CD4-positive, alpha-beta T cell treated with Interleukin-15 for 4 hours (primary cell): ENCODE data around the gene NHS.
"Not testable (repeated sequence)": the region's sequence is repeated elsewhere in the genome, so short reads cannot be mapped to it uniquely, and the experiment has no call there.

Source experiments
- DNase-seq: peaks from one replicate; pipeline ENCODE4 v3.0.0-alpha.2; 2020; ENCODE audit warnings: low spot score

Gene NHS

DNA sequence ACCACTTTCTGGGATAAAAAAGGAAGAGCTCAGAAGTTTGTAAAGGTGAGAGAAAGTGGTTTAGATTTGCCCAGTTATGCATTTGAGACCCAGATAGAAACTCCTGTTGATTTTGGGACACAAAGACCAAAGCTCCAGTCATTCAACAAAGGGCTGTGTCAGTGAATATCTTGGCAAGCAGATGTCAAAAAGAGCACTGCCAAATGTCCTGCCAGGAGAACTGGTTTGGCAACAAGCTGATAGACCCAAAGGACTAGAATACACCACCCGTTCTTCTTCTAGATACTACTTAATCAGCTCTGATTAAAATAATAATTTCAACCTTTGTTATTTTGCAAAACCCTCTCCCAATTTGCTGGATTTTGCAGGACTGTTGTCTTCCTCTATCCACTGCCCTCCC lies 121.4 kb downstream of the NHS start:
- no peak for DNase-seq

GRCh38 chrX:17497193-17497592 lies 122.2 kb downstream of the NHS start:
- no peak for DNase-seq

- no peak for DNase-seq
Observed at GRCh38 chrX:17499512-17499911, 124.5 kb downstream of the NHS start.

DNA sequence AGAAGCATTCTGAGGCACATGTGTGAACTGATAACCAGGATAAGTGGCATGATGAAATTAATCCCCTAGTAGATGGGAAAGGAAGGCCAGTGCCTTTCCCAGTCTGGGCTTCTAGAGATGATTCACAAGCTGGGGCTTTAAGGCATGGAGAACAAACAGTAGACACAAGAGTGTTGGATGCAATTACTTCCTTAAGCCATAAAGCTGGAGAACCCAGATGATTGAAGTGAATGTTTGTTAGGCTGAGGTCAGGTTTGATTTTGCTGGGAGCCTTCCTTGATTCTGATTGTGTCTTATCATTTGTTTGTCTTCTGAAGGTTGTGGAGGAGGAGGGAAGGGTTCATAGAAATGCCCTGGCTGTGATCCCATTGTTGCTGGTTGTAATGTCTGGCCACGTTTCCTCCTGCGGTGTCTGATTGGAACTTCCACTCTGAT lies 125.2 kb downstream of the NHS start:
- DNase-seq, result no peak

DNA sequence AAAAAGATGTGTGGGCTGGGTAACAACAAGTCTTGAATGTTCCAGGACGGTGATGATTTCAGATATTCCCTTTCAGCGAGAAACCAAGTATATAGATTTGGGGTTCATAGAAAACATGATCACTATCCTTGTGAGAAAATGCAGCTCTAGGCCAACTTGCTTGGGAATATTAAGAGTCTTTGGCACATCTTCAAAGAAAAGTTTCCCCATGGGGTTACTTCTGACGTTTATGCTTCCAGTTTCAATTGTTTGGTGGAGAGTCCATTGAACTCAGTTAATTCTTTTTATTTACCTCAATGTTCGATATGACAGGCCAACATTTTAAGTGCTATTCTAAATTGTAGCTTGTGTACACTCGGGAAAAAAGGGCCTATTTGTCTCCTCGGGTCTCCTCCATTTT lies 126.7 kb downstream of the NHS start:
- no peak for DNase-seq

GRCh38 chrX:17506352-17506751 lies 131.4 kb downstream of the NHS start:
- DNase-seq, result not testable (repeated sequence)

DNA sequence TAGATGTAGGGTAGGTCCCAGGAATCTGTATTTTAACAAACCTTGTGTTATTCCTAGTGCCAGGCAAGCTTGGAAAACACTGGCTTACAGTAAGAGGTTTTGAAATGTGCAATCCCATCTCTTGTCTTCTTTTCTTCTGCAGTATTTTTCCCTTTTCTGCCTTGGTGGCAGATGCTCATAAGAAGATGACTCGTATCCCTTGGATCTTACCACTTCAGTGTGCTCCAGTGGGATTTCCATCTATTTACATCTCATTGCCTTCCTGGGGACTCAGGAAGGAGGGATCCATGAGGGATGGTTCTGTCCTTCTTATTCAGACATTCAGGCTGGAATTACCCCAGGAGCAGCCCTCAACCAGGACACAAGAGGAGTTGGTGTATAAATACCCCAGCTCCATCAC lies 136.6 kb downstream of the NHS start:
- no peak for DNase-seq

DNA sequence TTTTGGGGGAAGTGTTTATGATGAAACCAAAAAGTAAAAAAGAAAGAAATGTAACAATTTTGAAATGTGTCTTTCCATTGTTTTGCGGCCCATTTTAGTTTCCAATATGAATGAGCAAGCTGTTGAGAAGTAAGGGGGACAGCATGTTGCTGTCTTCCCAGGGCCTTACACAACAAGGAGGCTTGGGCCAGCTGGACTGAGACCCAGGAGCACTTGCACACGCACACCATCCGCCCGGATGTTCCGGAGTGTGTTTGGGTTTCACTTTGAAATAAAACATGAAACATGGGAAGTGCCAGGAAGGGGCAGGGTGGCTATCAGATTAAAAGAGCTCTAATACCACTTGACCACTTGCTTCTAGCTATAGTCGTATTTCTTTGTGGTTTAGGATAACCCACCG lies 144.4 kb downstream of the NHS start:
- no peak for DNase-seq

DNA sequence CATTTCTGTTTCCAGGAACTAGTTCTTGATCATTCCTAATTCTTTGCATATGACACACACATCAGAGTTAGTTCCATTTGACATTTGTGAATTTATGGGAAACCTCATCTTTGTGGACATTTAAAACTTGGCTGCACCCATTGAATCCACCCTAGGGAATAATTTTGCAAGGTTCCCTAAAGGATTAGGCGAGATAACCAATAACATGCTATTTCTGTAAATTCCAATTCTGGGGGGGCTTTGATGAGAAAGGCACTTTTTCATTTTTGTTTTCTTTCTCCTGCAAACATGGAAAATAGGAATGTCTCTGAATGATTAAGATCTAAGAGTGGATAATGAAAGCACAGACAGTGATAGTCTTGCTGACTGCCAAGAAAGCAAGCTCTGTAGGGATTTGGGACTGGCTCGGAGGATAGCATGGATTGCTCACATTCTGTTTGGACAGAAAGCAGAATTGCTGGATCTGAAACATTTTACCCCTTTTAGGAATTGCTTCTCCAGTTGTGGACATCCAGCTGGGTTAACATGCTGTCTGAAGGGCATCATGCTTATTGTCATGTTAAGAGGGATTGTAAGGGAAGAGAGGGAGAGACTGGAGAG lies 145.1 kb downstream of the NHS start:
- no peak for DNase-seq

DNA sequence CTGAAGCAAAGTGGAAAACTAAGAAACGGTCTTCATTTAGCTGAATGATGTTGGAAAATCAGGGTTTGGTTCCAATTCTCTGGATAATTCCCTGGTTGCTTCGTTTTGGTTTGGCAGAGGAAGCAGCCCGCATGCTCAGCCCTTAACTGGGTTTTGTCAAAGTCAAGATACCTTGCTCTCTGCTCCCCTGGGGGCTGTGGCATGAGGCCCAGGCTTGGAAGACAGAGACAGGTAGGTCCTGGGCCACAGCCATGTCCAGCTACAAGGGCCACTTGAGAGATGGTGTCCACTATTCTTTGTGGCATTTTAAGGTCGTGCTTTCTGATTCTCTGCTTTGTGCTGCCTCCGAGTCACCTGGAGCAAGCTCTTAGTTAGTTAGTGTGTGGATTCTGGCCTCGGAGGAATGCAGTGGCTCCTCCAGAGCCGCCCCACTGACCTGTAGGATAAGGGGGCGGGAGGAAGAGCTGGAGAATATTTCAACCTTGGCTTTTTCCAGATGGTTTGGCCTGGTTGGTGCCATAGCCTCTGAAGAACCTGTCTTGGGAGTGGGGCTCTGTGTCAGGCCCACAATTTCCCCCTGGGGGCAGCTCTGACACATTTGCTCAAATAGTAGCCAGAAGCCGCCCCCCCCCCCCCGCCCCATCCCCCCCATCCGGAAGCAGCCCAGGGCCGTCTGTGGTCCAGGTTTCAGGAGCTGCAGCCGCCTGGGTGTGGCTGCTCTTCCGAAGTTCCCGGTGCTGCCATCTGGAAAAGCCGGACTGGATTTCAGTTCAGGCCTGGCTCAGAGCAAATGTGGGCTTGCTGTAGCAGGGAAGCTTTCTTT lies 147.1 kb downstream of the NHS start:
- no peak for DNase-seq

- no peak for DNase-seq
Observed at GRCh38 chrX:17525266-17525665, 150.3 kb downstream of the NHS start.

DNA sequence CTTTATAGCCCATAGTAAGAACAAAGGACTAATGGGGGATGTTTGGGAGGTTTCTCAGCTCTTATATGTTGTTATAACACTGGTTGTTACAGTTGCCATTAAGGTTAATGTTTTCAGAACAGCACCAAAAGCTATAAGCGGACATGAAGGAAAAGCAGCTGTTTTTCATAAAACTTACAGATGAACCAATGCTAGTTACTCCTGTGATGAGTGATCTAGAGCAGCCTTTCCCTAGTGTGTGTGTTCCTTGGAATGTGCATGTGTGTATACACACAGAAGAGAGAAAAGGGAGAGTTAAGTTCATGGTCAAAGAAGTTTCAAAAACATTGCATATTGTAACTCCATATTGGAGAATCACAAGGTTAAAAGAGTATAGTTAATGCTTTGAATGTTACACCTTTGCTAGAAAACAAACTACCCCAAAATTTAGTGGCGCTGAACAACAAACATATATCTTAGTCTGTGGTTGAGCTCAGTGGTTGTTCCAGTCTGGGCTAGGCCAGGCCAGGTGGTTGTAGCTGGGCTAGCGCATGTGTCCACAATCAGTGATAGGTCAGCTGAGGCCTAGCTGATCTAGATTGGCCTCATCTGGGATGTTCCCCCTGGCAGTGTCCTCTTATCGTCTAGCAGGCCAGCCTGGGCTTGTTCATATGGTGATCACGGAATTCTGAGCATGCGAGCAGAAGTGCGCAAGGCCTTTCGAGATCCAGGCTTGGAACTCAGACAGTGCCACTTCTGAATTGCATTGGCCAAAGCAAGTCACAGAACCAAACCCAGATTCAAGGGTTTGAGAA lies 151.0 kb downstream of the NHS start:
- DNase-seq, result no peak

DNA sequence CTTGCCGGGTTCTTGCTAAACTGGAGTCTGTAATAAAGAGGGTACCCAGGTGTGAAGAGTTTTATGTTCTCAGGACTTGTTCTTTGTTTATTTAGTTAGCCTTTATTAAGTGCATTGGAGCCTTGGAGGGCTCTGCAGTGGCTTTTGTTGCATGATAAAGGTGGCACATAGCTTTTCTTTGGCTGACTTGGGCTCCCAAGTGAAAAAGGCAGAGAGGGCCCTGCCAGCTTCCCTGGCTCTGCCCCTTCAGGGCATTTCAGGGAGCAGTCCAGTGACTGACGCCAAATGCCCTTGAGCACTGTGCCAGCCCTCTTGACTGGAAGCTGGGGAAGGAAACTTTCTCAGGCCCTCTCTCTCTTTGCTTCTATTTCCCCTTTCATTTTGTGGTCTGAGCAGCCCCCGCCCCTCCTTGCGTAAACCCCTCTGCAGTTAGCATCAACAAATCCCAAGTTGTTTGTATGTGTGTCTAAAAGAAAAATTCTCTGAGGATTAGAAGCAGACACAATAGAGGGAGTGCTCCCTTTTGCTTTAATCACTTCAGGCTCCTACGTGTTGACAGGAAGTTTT lies 152.2 kb downstream of the NHS start:
- no peak for DNase-seq

DNA sequence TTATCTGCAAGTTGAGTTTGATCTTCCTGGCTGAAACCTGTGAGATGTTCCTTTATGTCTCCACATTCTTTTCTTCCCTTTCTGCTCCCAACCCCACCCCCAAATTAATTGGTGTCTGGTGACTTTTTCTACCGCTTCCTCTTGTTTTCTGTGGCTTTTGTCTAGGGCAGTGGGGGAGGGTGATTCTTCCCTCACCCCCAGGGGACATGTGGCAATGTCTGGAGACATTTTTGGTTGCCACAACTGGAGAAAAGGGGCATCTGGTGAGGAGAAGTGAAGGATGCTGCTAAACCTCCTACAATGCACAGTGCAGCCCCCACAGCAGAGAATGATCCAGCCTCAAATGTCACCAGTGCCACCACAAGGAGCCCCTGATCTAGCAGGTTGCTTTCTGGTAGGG lies 152.9 kb downstream of the NHS start:
- DNase-seq, result no peak

DNA sequence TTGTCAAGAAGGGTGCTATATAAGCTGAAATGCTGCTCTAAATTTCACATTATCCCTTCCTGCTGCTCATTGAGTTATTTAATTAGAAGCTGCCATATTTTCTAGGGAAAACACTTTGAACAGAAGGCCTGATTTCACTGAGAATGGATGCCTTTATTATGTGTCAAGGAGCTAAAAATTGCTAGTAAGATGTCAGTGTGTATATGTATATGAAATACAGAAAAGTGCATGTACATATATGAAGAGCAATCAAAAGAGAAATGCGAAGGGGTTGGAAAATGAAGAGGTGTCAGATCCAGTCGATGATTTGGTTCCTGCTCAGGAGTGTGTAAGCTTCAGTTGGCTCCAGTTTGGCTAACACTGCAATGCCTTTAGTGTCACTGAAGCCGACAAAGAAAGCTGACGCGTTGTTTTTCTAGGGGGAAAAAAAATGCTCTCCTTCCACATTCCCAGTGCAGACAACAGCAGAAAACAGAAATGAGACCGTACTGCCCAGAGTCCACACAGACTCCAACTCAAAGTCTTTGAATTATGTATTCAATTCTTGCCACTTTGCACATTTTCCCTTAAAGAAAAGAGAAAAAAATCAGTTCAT lies 154.2 kb downstream of the NHS start:
- no peak for DNase-seq

- DNase-seq, result no peak
Observed at GRCh38 chrX:17531500-17531899, 156.5 kb downstream of the NHS start.

DNA sequence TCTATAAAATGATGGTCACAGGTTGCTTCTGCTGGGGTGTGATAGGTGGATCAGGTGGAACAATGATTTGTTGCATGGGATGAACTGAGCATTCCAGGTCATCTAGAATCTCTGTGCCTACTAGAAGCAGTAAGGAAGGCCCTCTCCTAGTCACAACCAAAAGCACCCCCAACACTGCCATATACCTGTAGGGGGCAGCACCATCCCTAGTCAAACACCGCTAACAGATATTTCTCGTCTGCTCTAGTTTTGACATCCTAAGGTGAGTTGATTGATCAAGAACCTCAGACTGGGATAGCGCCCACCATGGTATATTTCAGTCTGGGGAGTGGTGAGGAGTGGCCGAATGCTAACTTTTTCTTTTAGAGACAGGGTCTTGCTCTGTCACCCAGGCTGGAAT lies 160.2 kb downstream of the NHS start:
- peak; percentile 22 for DNase-seq

- DNase-seq, result no peak
Observed at GRCh38 chrX:17537723-17538243, 162.8 kb downstream of the NHS start.

- DNase-seq, result no peak
Observed at GRCh38 chrX:17542123-17542522, 167.1 kb downstream of the NHS start.

DNA sequence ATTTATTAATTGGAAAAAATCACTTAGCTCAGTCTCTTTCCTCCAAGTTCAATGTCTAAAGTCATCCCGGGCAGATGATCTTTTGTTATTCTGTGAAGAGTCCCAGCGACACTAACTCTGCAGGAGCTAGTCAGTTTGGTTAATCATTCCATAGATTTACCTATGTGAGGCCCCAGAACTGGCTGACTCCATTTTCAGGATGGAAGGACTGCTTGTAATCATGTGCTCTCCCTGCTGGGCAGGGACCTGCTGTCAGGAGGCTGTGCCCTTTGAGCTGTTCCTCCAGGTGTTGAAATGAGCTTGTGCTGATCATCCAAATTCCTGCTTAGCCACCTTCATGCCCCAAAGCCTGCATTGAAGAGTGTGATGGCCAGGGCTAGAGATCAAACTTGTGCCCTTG lies 169.8 kb downstream of the NHS start:
- DNase-seq, result no peak

DNA sequence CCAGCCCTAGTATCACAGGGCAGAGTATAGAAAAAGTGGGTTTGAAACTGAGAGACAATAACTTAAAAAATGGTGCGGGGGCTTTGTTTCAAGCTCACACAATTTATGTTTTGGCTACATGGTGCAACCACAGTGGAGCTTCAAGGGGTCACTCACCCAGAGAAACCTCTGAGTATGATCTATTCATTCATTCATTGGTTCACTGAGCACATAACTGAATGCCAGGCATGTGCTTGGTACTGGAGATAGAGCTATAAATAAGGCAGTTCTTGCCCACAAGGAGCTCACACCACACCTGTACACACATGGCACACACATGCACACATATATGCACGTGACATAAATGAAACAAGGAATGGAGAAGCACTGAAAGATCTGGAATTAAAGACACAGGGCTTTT lies 171.4 kb downstream of the NHS start:
- DNase-seq, result no peak

GRCh38 chrX:17547658-17548057 lies 172.7 kb downstream of the NHS start:
- no peak for DNase-seq
